Activated naive CD8-positive, alpha-beta T cell treated with anti-CD3 and anti-CD28 coated beads for 36 hours (primary cell): ENCODE results near the gene SERPINB6. TPM values are rescaled to one million over a fixed set of nuclear protein-coding genes. Genes with fewer than 3 reads are reported as not detected.
"Not testable (repeated sequence)": the region's sequence is repeated elsewhere in the genome, so short reads cannot be mapped to it uniquely, and the experiment has no call there.

Experiments used
- DNase-seq: peaks from one replicate; pipeline ENCODE4 v3.0.0; 2021
- H3K27ac Mint-ChIP-seq: one replicate; pipeline ENCODE4 v1.8.0; 2022; ENCODE audit warnings: mild to moderate bottlenecking, moderate library complexity, mixed read lengths
- H3K27me3 Mint-ChIP-seq: one replicate; pipeline ENCODE4 v1.8.0; 2022; ENCODE audit warnings: mild to moderate bottlenecking, mixed read lengths
- H3K36me3 Mint-ChIP-seq: one replicate; pipeline ENCODE4 v1.8.0; 2021; ENCODE audit warnings: mild to moderate bottlenecking, mixed read lengths
- H3K4me1 Mint-ChIP-seq: one replicate; pipeline ENCODE4 v1.8.0; 2021; ENCODE audit warnings: mixed read lengths
- H3K4me3 Mint-ChIP-seq: one replicate; pipeline ENCODE4 v1.8.0; 2022; ENCODE audit warnings: mild to moderate bottlenecking, moderate library complexity, mixed read lengths
- H3K9me3 Mint-ChIP-seq: one replicate; pipeline ENCODE4 v1.8.0; 2022; ENCODE audit warnings: mixed read lengths
- total RNA-seq, 2 experiments: library from RNA; stranded (reverse); gene quantifications; one replicate each; pipeline ENCODE4 v1.2.3, GENCODE V29; 2021

The SERPINB6 gene
- total RNA-seq, result 10 to 100 TPM; 54.9 to 56.0 TPM

DNA sequence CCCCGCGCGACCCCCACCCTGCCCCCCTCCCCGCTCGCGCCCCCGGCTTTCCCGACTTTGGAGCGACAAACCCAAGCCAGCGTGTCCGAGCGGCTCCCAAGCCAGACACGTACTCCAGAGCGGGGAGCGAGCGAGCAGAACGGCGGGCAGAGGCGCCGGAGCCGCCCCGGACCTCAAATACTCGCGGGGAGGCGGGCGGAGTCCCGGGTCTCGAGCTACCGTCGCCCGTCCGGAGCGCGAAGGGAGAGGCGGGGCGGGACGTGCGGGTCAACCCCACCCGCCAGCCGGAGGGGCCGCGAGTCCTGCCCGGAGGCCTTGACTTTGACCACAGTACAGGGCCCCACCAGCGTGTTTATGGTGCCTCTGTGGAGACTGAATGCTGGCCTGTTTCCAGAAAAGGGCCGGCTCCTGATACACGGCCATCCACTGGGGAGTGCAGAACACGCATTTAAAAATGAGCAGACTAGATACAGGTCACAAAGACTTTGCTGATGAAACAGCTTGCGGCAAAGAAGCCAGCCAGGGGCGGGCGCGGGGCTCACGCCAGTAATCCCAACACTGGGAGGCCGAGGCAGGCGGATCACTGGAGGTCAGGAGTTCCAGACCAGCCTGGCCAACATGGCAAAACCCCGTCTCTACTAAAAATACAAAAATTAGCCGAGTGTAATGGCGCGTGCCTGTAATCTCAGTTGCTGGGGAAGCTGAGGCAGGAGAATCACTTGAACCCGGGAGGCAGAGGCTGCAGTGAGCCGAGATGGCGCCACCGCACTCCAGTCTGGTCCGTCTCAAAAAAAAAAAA is at the start of gene SERPINB6:
TSS of gene SERPINB6 (minus strand) at position 148 of the 799 bp plus-strand sequence. CDS start 12,235 bp downstream, outside the sequence.
- DNase-seq, result peak; percentile 49
- Mint-ChIP-seq H3K27me3 (no peaks in the 10 kb centered on the region), H3K36me3 (peaks cover 16% of the 10 kb centered on the region), H3K4me3 (peak within 1 kb of the TSS; percentile 84), H3K4me1 (peaks cover 37% of the 10 kb centered on the region), H3K27ac (peak within 1 kb of the TSS; percentile 92), H3K9me3 (peaks cover 6% of the 10 kb centered on the region)

GRCh38 chr6:3019749-3020320 is 48.5 kb upstream of the SERPINB6 start:
- Mint-ChIP-seq H3K9me3 (no peaks in the 10 kb centered on the region), H3K36me3 (peaks cover 45% of the 10 kb centered on the region), H3K4me1 (peaks cover 26% of the 10 kb centered on the region), H3K27ac (no peak overlapping the region), H3K27me3 (no peaks in the 10 kb centered on the region), H3K4me3 (no peak overlapping the region)
- no peak for DNase-seq

- H3K27ac Mint-ChIP-seq, result no peak overlapping the region
- DNase-seq, result no peak
- no peak overlapping the region for H3K4me3 Mint-ChIP-seq
- H3K9me3 Mint-ChIP-seq, result no peaks in the 10 kb centered on the region
- no peaks in the 10 kb centered on the region for H3K27me3 Mint-ChIP-seq
- H3K36me3 Mint-ChIP-seq, result peaks cover 49% of the 10 kb centered on the region
- H3K4me1 Mint-ChIP-seq, result peaks cover 20% of the 10 kb centered on the region
Observed at GRCh38 chr6:3019065-3019464, 47.7 kb upstream of the SERPINB6 start.

DNA sequence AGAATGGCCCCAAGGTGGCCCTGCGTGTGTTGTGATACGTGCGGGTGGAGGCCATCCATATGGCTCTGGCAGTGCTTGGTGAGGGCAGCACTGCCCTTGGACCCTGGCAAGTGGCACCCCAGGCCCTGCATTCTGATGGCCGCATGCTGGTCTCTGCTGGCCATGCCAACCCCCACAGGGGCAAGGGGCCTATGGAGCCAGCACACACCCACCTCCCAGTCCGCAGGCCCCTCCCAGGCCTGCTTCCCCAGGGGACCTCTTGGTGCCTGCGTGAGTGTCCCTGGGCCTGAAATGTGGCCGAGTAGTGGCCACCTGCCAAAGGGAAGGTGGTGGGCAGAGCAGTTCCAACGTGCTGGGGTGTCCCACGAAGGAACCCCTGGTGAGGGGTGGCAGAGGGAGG is 45.9 kb upstream of the SERPINB6 start:
- Mint-ChIP-seq H3K9me3 (peaks cover 3% of the 10 kb centered on the region), H3K36me3 (peaks cover 53% of the 10 kb centered on the region), H3K27me3 (no peaks in the 10 kb centered on the region), H3K27ac (no peak overlapping the region), H3K4me1 (peaks cover 7% of the 10 kb centered on the region), H3K4me3 (no peak overlapping the region)
- no peak for DNase-seq

GRCh38 chr6:3016473-3017280 is 45.3 kb upstream of the SERPINB6 start:
- H3K27ac Mint-ChIP-seq, result no peak overlapping the region
- H3K27me3 Mint-ChIP-seq, result no peaks in the 10 kb centered on the region
- peaks cover 7% of the 10 kb centered on the region for H3K4me1 Mint-ChIP-seq
- H3K4me3 Mint-ChIP-seq, result no peak overlapping the region
- peaks cover 8% of the 10 kb centered on the region for H3K9me3 Mint-ChIP-seq
- DNase-seq, result no peak
- H3K36me3 Mint-ChIP-seq, result peaks cover 54% of the 10 kb centered on the region

DNA sequence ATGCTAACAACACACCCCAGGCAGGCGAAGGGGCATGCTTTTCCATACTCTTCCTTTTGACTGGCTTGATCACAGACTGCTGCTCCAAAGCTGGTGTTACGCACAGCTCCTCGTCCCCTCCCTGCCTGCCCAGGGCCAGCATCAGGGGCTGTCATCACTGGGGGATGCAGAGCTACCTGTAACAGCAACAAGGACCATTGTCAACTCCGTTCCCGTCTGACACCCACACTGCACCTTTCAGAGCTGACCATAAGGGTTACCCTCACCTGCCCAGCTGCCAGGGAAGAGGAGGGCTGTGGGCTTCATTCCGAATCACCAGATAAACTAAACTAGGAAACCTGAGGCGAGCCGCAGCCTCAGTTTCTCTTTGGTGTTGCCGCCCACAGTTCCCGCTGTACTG is 43.8 kb upstream of the SERPINB6 start:
- Mint-ChIP-seq H3K4me1 (peaks cover 3% of the 10 kb centered on the region), H3K4me3 (no peak overlapping the region), H3K27me3 (no peaks in the 10 kb centered on the region), H3K27ac (no peak overlapping the region), H3K36me3 (peaks cover 62% of the 10 kb centered on the region), H3K9me3 (peaks cover 19% of the 10 kb centered on the region)
- no peak for DNase-seq

DNA sequence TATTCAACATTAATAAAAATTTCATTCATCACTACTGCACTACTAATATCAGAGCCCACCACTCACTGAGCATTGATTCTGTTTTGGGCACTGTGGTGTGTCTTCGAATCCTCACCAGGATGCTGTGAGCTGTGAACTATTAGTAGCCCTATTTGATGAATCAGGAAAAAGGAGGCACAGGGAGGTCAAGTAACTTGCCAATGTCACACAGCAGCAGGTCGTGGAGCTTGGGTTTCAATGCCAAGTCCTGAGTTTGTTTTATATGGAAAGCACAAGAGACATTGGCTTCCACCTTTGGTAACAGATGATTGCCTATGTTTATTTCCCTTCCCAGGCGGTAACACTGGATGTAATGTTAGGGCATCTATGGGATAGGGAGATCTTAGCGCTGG is 43.3 kb upstream of the SERPINB6 start:
- peaks cover 62% of the 10 kb centered on the region for H3K36me3 Mint-ChIP-seq
- peaks cover 3% of the 10 kb centered on the region for H3K4me1 Mint-ChIP-seq
- H3K27me3 Mint-ChIP-seq, result no peaks in the 10 kb centered on the region

GRCh38 chr6:3013901-3014674 is 42.7 kb upstream of the SERPINB6 start:
- Mint-ChIP-seq H3K27ac (no peak overlapping the region), H3K9me3 (peaks cover 19% of the 10 kb centered on the region), H3K27me3 (no peaks in the 10 kb centered on the region), H3K4me1 (no peaks in the 10 kb centered on the region), H3K4me3 (no peak overlapping the region), H3K36me3 (peaks cover 64% of the 10 kb centered on the region)
- no peak for DNase-seq

More for the DNA sequence above, 43.3 kb upstream of the SERPINB6 start:
- no peak overlapping the region for H3K27ac Mint-ChIP-seq
- DNase-seq, result no peak
- no peak overlapping the region for H3K4me3 Mint-ChIP-seq
- H3K9me3 Mint-ChIP-seq, result peaks cover 19% of the 10 kb centered on the region

- Mint-ChIP-seq H3K36me3 (peaks cover 69% of the 10 kb centered on the region), H3K9me3 (peaks cover 19% of the 10 kb centered on the region), H3K4me3 (no peak overlapping the region)
Observed at GRCh38 chr6:3013486-3013885, 42.1 kb upstream of the SERPINB6 start.

GRCh38 chr6:3011592-3011991 is 40.2 kb upstream of the SERPINB6 start:
- H3K27ac Mint-ChIP-seq, result no peak overlapping the region
- peaks cover 19% of the 10 kb centered on the region for H3K9me3 Mint-ChIP-seq
- peaks cover 72% of the 10 kb centered on the region for H3K36me3 Mint-ChIP-seq

More at GRCh38 chr6:3013486-3013885, 42.1 kb upstream of the SERPINB6 start:
- no peak for DNase-seq
- Mint-ChIP-seq H3K4me1 (no peaks in the 10 kb centered on the region), H3K27ac (no peak overlapping the region), H3K27me3 (no peaks in the 10 kb centered on the region)

GRCh38 chr6:3011158-3011557 is 39.8 kb upstream of the SERPINB6 start:
- Mint-ChIP-seq H3K4me1 (no peaks in the 10 kb centered on the region), H3K27me3 (no peaks in the 10 kb centered on the region), H3K27ac (no peak overlapping the region), H3K9me3 (peaks cover 19% of the 10 kb centered on the region), H3K4me3 (no peak overlapping the region), H3K36me3 (peaks cover 72% of the 10 kb centered on the region)
- DNase-seq, result no peak

More at GRCh38 chr6:3011592-3011991, 40.2 kb upstream of the SERPINB6 start:
- Mint-ChIP-seq H3K27me3 (no peaks in the 10 kb centered on the region), H3K4me3 (no peak overlapping the region), H3K4me1 (no peaks in the 10 kb centered on the region)
- no peak for DNase-seq

- H3K9me3 Mint-ChIP-seq, result peaks cover 19% of the 10 kb centered on the region
- no peak overlapping the region for H3K4me3 Mint-ChIP-seq
- peaks cover 4% of the 10 kb centered on the region for H3K4me1 Mint-ChIP-seq
- DNase-seq, result no peak
- no peak overlapping the region for H3K27ac Mint-ChIP-seq
- H3K36me3 Mint-ChIP-seq, result peaks cover 72% of the 10 kb centered on the region
- H3K27me3 Mint-ChIP-seq, result no peaks in the 10 kb centered on the region
Observed at GRCh38 chr6:3009930-3010329, 38.6 kb upstream of the SERPINB6 start.

- not testable (repeated sequence) for H3K27ac Mint-ChIP-seq, H3K4me1 Mint-ChIP-seq, H3K4me3 Mint-ChIP-seq, H3K27me3 Mint-ChIP-seq, DNase-seq
- peaks cover 19% of the 10 kb centered on the region for H3K9me3 Mint-ChIP-seq
- H3K36me3 Mint-ChIP-seq, result peaks cover 71% of the 10 kb centered on the region
Observed at GRCh38 chr6:3008712-3009265, 37.4 kb upstream of the SERPINB6 start.

DNA sequence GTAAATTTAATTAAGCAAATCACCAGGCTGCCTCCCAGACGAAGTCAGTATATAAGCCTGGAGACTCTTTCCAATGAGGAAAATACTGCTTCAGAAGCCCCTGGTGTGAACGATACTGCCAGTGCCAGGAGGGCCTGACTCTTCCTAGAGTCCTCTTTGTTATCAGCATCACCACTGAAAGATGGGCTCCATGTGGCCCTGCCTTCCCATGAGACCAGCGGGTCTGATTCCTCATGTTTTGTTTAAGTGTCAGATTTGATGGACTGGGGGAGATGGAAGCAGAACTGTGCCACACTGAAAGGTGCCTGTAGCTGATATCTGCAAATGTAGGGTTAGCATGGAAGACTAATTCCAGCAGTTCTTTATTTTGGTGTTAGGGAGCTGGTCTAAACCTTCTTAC is 36.2 kb upstream of the SERPINB6 start:
- no peak for DNase-seq
- H3K9me3 Mint-ChIP-seq, result peaks cover 16% of the 10 kb centered on the region
- no peak overlapping the region for H3K27ac Mint-ChIP-seq
- H3K4me3 Mint-ChIP-seq, result no peak overlapping the region
- H3K27me3 Mint-ChIP-seq, result no peaks in the 10 kb centered on the region
- peaks cover 6% of the 10 kb centered on the region for H3K4me1 Mint-ChIP-seq
- peaks cover 66% of the 10 kb centered on the region for H3K36me3 Mint-ChIP-seq
